ENCODE results near the gene DNAJC11.

Gene DNAJC11

DNA sequence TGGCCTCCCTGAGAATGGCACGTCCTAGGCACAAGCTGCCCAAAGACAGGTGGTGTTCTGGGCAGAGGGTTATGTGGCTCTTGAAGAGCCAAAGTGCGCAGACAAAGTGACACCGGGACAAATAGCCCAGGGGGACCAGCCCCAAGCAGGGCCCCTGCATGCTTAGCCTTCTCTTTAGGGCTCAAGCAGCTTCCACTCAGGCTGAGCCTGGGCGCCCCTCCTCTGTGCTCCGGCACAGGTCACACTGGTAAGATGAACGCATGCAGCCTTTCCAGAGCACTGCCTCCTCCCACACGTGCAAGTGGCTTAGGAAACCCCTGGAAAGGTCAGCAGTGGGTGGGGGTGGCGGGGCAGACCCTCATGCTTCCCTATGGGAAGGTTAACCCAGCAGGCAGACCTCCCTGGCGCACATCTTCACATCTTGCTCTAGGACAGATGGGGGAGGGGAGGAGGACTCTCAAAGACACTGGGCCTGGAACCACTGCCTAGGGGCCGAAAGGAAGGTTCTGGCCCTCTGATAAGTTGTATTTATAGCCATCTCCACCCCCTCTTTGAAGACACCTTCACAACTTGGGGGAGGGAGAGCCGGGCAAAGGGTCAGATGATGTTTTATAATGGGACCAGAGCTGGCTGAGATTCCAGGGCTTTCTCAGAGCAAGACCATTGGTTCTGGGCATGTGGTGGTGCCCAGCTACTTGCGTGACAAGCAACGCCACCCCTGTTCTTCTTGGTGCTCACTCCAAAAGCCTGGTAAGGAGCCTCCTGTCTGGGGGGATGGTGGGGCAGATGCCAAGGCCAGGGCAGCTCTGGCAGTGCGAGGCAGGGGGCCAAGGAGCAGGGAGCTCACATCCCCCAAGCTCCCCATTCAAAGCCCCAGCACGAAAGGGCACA, 104.5 kb downstream of the DNAJC11 start:
- DNase-seq, result no peak

DNA sequence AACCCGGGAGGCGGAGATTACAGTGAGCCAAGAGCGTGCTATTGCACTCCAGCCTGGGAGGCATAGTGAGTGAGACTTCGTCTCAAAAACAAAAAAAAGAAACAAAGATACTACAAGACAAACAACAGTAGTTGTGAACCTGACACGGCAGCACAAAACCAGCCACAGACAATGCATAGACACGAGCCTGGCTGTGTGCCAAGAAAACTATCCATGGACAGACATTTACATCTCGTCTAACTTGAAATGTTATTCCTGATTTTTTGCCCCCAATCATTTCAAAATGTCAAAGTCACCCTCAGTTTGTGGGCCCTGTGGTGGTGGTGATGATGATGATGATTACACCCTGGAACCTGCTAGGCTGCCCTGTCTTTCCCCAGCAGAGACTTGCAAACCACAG, 105.3 kb downstream of the DNAJC11 start:
- DNase-seq, result no peak

DNA sequence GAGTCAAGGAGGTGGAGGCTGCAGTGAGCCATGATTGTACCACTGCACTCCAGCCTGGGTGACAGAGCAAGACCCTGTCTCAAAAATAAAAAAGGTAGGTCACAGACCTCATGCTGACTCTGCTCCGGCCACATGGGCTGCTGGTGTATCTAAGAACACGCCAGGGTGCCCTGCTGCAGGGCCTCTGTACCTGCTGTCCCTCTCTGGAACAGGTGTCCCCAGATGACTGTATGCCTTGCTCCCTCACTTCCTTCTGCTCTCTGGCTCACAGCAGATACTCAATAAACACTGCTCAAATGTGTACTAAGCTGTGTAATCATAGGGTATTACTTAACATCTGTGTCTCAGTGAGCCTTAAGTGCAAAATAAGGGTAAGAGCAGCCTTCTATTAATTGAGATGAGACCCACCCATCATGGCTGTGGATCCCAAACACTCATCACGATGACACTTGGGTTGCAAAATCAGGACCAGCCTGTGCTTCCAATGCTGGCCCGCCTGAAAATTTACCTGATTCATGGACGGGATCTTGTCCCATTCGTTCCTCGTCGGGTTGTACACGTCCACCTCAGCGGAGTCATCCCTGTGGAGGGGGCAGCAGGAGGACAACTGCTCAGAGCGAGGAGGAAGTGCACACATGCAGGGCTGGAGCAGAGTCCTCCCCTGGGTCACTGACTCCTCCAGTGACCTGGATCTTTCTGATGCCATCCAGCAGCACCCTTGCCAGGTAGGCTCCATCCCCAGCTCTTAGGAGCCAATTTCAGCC, 106.5 kb downstream of the DNAJC11 start:
- no peak for DNase-seq

DNA sequence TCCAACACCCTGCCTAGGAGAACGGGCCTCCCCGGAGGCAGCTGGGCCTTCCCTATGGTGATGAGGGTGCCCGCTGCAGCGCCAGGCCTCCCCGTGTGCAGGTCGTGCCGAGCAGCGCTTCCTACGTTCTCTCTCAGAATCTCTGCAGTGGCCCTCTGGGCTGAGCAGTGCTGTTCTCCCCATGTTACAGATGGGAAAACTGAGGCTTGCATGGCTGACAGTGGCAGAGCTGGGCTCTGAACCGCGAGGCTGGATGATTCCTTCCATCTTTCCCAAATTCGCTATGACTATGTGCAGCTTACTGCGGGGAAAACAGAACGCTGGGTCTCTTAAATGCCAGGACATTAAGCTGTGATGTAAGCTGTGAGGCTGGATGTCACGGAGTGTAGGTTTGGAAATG, 107.8 kb downstream of the DNAJC11 start:
- no peak for DNase-seq

DNA sequence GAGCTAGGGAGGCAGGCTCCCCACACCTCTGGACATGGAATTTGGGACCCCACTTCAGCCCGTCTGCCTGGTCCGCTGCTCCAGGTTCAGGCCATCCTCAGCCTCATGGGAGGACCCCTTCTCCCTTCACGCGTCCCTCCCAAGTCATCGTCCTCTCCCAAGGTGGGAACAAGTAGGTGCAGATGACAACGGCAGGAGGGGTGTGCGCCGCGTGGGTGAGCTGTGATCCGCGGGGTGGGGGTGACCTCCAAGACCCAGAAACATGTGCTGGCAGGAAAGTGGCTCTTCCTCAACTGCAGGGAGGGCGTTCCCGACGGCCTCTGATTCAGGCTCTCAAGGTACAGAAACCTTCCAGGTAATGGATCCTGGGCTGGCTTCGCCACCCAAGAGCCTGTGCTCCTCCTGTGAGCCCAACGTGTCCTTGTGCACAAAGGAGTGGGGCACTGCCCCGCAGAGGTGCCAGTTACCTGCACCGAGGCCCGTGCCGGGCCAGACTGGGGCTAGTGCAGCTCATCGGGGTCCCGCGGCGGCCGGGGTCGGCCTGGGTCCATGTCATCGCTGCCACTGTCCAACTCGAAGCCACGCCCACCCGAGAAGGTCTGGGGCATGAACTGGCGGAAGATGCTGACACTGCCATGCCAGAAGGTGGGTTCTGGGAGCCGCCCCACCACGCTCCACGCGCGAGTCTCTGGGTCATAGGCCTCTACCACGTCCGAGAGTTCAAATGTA, 108.6 kb downstream of the DNAJC11 start:
- DNase-seq, result no peak

DNA sequence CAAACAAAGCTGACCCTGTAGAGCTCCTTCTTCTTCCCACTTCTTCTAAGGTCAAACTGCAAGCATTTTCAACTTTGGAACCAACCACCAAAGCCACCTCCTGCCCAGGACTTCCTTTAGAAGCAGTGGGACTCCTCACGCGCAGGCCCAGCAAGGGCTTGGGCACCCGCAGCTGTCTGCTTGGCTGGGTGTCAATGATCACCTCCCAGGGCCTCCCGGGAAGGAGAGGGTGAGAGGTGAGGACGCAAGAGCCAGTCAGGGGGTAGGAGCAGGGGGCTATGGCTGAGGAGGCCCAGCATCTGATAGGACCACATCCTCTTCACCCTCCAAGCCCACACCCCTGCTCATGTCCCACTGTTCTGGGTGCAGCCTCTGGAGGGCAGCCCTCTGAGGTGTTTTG, 109.2 kb downstream of the DNAJC11 start:
- no peak for DNase-seq

DNA sequence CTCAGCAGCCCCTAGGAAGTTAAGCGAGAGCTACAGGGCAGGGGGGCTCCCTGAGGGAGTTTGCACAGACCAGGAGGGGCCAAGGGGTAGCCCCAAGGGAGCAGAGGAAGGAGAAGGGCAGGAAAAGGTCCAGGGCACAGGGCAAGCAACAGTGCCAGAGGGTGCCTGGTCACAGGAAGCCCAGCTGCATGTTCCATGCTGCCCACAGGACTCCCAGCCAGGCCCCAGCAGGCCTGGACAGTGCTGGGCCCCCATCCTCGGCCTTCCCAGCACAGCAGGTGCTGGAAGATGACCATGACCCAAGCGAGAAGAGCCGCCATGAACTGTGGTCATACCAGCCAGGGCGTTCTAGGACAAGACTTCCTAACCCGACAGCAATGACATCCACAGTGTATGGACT, 110.0 kb downstream of the DNAJC11 start:
- no peak for DNase-seq

DNA sequence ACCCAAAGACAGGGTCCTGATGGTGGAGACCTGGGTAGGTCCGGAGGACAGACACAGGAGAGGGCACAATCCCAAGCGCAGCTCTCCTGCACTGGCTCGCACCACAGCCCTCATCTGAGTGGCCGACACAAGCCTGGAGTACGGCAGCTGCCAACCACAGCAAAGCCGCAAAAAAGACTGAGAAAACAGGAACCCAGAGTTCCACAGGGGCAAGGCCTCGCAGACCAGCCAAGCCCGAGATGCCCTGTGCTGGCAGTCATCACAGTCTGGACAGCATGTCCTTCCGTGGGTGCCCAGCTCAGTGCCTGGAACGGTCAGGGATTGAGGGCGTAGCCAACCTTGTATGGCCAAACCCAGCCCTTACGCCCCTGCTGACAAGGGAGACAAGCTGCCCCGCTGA, 110.4 kb downstream of the DNAJC11 start:
- DNase-seq, result no peak

DNA sequence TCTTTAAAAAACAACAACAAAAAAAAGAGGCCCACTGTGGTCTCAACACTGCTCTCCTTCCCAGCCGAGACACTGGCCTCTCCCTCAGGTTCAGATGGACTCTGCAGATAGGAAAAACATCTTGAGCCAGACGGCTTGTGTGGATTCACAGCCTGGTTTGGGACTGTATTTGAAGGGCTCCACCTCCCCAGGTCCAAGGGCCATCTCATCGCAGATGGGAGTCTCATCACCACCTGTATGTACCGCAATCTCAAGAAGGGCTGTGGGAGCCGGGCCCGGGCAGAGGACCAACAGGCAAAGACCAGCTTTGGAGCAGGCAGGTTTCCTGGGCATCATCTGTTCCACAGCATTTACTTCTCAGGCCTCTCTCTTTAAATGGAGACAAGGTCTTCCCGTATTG, 111.6 kb downstream of the DNAJC11 start:
- DNase-seq, result no peak

DNA sequence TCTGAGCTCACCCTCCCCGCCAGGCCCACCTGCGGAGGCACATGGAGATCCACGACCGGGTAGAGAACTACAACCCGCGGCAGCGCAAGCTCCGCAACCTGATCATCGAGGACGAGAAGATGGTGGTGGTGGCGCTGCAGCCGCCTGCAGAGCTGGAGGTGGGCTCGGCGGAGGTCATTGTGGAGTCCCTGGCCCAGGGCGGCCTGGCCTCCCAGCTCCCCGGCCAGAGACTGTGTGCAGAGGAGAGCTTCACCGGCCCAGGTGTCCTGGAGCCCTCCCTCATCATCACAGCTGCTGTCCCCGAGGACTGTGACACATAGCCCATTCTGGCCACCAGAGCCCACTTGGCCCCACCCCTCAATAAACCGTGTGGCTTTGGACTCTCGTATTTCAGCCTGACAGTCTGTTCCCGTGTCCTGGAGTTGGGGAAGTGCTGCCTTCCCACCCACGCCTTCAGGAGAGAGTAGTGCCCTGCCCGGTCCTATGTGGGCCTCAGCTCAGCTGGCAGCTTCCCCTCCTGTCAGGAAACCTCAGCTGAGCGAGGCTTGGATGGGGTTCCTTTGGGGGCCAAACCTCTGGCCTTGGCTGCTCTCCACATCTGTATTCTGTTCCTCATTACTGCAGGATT, 112.6 kb downstream of the DNAJC11 start:
- DNase-seq, result no peak

DNA sequence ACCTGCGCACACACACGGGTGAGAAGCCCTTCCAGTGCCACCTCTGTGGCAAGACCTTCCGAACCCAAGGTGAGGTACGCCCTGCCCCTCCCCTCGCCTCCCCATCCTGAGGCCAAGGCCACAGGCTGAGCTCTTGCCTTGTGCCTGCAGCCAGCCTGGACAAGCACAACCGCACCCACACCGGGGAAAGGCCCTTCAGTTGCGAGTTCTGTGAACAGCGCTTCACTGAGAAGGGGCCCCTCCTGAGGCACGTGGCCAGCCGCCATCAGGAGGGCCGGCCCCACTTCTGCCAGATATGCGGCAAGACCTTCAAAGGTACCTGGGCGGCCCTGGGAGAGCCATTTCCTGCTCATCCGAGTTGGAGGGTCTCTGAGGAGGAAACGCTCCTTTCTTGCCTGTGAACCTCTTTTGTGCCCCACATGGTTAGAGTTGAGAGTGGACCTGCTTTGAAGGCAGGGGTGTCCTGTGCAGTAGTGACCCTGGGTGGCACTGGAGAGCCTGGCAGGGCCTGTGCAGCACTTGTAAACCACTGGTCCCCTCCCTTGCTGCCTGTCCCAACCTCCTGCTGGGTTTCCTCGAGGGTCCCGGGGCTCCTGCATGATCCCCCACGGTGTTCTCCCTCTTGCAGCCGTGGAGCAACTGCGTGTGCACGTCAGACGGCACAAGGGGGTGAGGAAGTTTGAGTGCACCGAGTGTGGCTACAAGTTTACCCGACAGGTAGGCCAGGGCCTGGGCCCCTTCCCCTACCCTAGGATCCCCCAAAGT, 113.3 kb downstream of the DNAJC11 start:
- no peak for DNase-seq

DNA sequence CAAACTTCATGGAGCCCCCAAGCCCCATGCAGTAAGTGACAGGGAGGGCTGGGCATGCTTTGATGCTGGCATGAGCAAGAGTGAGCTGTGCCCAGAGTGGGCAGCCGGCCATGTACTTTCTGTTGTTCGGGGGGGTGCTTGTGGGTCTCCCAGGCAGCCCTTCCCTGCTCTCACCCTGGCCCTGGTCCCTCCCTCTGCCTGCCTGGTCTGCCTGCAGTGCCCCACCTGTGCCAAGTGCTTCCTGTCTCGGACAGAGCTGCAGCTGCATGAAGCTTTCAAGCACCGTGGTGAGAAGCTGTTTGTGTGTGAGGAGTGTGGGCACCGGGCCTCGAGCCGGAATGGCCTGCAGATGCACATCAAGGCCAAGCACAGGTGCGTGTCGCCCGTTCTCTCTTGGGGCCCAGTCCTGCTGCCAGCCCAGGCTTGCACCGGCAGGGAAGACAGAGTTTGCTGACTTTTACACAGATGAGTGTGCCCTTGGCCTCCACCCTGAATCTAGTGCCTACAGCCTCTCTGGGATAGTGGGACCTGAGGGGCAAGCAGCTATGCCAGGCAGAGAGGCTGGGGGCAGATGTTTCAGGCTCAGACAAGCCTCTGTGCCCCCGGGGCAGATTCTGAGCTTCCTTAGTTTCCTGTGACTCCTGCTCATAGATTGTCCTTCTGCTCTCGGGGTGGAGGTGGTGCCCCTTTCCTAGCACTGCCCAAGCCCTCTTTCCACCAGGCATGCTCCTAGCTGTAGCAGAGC, 114.2 kb downstream of the DNAJC11 start:
- no peak for DNase-seq

DNA sequence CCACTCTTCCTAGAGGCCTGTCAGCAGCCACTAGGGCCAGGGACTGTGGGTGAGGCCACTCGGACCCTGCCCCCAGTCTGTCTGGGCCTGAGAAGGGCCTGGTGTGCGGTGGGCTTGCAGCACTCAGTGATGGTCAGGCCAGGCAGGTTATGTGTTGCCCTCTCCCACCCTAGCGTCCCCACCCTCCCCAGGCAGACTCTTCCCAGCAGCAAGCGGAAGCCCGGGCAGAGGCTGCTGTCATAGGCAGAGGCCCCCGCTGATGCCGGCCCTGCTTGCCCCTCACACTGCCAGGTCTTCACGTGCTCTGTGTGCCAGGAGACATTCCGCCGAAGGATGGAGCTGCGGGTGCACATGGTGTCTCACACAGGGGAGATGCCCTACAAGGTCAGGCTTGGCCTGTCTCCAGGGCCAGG, 115.2 kb downstream of the DNAJC11 start:
- no peak for DNase-seq

DNA sequence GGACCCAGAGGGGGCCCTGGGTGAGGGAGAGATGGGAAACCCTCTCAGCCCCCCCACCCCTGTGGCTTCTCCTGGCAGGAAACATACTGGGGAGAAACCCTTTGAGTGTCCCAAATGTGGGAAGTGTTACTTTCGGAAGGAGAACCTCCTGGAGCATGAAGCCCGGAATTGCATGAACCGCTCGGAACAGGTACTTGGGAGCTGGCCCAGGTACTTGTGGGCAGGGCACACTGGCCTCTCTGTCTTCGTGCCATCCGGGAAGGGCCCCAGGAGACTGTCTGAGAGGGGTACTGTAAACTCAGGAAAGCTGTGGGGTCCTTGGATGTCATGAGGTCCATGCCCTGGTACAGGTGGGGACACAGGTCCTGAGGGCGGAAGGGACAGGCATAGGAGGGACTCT, 115.8 kb downstream of the DNAJC11 start:
- no peak for DNase-seq

DNA sequence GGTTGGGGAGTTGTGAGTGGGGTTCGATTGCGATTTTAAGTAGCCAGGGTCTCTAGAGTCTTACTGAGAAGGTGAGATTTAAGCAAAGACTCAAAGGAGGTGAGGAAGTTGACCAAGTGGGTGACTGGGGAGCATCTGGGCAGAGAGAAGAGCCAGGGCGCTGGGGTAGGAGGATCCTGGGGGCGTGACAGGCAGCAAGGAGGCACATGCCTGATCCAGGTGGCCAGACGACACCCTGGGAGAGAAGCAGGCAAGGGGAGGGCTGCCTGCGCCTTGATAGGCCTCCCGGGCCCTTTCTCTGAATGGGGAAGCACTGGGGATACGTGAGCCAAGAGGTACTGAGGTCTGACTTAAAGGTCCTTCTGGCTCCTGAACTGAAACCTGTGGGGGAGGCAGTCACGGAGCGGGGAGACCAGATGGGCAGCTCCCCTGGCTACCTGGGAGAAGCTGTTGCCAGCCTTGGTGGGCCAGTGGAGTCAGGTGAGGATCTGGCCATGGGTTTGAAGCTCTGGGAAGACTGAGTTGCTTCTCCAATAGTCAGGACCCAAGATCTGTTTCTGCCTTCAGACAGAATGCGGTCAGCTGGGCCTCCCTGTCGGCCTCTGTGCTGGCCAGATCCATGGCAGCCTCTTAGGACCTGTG, 116.4 kb downstream of the DNAJC11 start:
- DNase-seq, result no peak
